ENCODE results near the gene MME. TPM values are rescaled to one million over a fixed set of nuclear protein-coding genes. Genes with fewer than 3 reads are reported as not detected.

MME gene
- total and polyA plus RNA-seq, 4 donors: 4.1 to 20.7 (median 9.5) TPM

- TF ChIP-seq HNF4G (IDR thresholded peaks at IDR 0.05): no peak
- TF ChIP-seq HNF4A (conservative IDR thresholded peaks at IDR 0.05): no peak
- TF ChIP-seq NR2F2 (IDR thresholded peaks at IDR 0.05): no peak
- TF ChIP-seq YY1 (IDR thresholded peaks at IDR 0.05): no peak
- TF ChIP-seq, protein P1, sequence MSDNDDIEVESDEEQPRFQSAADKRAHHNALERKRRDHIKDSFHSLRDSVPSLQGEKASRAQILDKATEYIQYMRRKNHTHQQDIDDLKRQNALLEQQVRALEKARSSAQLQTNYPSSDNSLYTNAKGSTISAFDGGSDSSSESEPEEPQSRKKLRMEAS (IDR thresholded peaks at IDR 0.05): no peak
- TF ChIP-seq GABPA (IDR thresholded peaks at IDR 0.05 in 1 of 2, conservative IDR thresholded peaks at IDR 0.05 in 1 of 2): no peak
These were observed 42.5 kb upstream of the MME start (continued) for GRCh38 chr3:155037508-155038202.

- Histone ChIP-seq H3K4me3 (ENCODE audit: low read depth in 1 of 3, low read length in 3 of 3) (no peak overlapping the region), H3K9ac (ENCODE audit: low read depth in 1 of 2, low read length in 2 of 2) (no peak overlapping the region), H3K36me3 (ENCODE audit: control insufficient read depth in 4 of 4, insufficient read depth in 3 of 4, low read depth in 1 of 4, low read length in 3 of 4) (no peaks in the 10 kb centered on the region), H3K4me1 (ENCODE audit: control insufficient read depth in 4 of 4, insufficient read depth in 4 of 4, low read length in 3 of 4) (no peaks in the 10 kb centered on the region), H3K27me3 (ENCODE audit: control insufficient read depth in 4 of 4, insufficient read depth in 4 of 4, low read length in 3 of 4) (no peaks in the 10 kb centered on the region), H3K9me3 (ENCODE audit: control insufficient read depth in 4 of 4, low read length in 3 of 4) (no peaks in the 10 kb centered on the region), H3K27ac (ENCODE audit: low read depth in 1 of 2, low read length in 2 of 2) (no peak overlapping the region)
- no peak for DNase-seq (ENCODE audit: low spot score)
- TF ChIP-seq SP1 (IDR thresholded peaks at IDR 0.05): no peak
- TF ChIP-seq, protein P2, sequence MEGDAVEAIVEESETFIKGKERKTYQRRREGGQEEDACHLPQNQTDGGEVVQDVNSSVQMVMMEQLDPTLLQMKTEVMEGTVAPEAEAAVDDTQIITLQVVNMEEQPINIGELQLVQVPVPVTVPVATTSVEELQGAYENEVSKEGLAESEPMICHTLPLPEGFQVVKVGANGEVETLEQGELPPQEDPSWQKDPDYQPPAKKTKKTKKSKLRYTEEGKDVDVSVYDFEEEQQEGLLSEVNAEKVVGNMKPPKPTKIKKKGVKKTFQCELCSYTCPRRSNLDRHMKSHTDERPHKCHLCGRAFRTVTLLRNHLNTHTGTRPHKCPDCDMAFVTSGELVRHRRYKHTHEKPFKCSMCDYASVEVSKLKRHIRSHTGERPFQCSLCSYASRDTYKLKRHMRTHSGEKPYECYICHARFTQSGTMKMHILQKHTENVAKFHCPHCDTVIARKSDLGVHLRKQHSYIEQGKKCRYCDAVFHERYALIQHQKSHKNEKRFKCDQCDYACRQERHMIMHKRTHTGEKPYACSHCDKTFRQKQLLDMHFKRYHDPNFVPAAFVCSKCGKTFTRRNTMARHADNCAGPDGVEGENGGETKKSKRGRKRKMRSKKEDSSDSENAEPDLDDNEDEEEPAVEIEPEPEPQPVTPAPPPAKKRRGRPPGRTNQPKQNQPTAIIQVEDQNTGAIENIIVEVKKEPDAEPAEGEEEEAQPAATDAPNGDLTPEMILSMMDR (IDR thresholded peaks at IDR 0.05; ENCODE audit: low read depth, low read length, missing input control): no peak
- no peak for TF ChIP-seq EGR1 (IDR thresholded peaks at IDR 0.05; ENCODE audit: low read depth in 2 of 2)
- no peak for TF ChIP-seq RAD21 (IDR thresholded peaks at IDR 0.05)
- TF ChIP-seq REST (IDR thresholded peaks at IDR 0.05): no peak
- TF ChIP-seq JUND (IDR thresholded peaks at IDR 0.05): no peak
- TF ChIP-seq YY1 (IDR thresholded peaks at IDR 0.05): no peak
- WGBS: 89% methylated on average over 2 of the region's 2 CpGs
These were observed 41.9 kb upstream of the MME start for GRCh38 chr3:155038203-155038554.

GRCh38 chr3:155046935-155047334 lies 33.2 kb upstream of the MME start:
- H3K27me3 ChIP-seq (ENCODE audit: control insufficient read depth in 4 of 4, insufficient read depth in 4 of 4, low read length in 3 of 4): no peaks in the 10 kb centered on the region
- no peak overlapping the region for H3K4me3 ChIP-seq (ENCODE audit: low read depth in 1 of 3, low read length in 3 of 3)
- H3K9me3 ChIP-seq (ENCODE audit: control insufficient read depth in 4 of 4, low read length in 3 of 4): no peaks in the 10 kb centered on the region
- H3K4me1 ChIP-seq (ENCODE audit: control insufficient read depth in 4 of 4, insufficient read depth in 4 of 4, low read length in 3 of 4): no peaks in the 10 kb centered on the region
- DNase-seq (ENCODE audit: low spot score): no peak
- TF ChIP-seq, protein P3, sequence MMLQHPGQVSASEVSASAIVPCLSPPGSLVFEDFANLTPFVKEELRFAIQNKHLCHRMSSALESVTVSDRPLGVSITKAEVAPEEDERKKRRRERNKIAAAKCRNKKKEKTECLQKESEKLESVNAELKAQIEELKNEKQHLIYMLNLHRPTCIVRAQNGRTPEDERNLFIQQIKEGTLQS (IDR thresholded peaks at IDR 0.05): no peak
- no peak for TF ChIP-seq TAF1 (conservative IDR thresholded peaks at IDR 0.05)
- TF ChIP-seq JUND (IDR thresholded peaks at IDR 0.05): no peak
- no peak for TF ChIP-seq NR2F2 (IDR thresholded peaks at IDR 0.05)
- TF ChIP-seq GABPA (IDR thresholded peaks at IDR 0.05 in 1 of 2, conservative IDR thresholded peaks at IDR 0.05 in 1 of 2): no peak
- H3K9ac ChIP-seq (ENCODE audit: low read depth in 1 of 2, low read length in 2 of 2): no peak overlapping the region
- H3K27ac ChIP-seq (ENCODE audit: low read depth in 1 of 2, low read length in 2 of 2): no peak overlapping the region
- no peaks in the 10 kb centered on the region for H3K36me3 ChIP-seq (ENCODE audit: control insufficient read depth in 4 of 4, insufficient read depth in 3 of 4, low read depth in 1 of 4, low read length in 3 of 4)

Data from liver (tissue), 9 donors.